Activated CD4-positive, alpha-beta T cell treated with anti-CD3 and anti-CD28 coated beads for 1 hour (primary cell): ENCODE results near the gene NGF.

Experiments used
- DNase-seq: peaks from one replicate; pipeline ENCODE4 v3.0.0-alpha.2; 2020

Gene NGF

DNA sequence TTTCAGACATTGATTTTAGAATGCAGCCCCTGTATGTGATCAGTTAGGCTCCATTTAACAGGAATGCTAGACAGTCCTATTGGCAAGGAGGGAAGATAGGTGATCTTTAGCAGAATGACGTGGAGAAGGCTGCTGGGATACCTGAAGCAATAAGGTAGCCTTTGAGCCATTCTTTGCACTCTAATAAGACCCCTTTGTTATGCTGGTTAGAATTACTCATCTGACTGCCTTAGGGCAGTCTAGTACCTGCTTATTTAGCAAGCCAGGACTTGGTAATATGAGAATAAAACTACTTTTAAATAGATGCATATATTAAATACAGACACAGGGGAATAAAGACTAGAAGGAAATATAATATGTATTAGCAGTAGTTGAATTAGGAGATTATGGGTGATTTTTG, 29.1 kb downstream of the NGF start:
- no peak for DNase-seq

DNA sequence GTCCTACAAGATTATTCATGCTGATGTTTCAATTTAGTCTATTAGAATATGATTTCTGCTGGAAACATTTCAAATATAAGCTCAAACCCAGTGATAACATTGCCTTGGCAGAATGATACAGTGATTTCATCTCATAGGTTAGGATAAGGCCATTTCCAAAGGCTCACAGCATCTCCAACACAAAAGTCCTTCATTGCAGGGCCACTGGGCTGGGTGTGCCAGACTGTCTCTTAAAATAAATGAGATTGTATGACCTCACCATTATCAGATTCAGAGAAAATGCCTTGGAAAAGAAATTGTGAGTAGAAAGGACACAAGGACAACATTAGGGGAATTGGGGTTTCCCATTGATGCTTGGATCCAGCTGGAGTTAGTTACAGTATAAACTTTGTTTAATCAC, 30.4 kb downstream of the NGF start:
- no peak for DNase-seq

GRCh38 chr1:115306146-115306545, 31.9 kb downstream of the NGF start:
- no peak for DNase-seq

DNA sequence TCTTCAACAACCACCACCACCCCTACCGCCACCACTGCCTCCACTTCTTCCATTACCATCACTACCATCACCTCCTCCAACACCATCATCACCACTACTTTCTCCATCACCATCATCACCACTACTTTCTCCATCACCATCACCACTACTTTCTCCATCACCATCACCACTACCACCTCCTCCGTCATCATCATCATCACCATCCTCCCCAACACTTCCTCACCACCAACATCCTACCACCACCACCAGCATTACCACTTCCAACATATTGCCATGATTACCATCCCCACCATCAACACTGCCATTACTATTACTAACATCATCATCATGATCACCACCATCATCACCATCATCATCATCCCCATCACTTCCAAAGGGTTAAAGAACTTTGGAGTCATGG, 34.7 kb downstream of the NGF start:
- DNase-seq, result no peak

DNA sequence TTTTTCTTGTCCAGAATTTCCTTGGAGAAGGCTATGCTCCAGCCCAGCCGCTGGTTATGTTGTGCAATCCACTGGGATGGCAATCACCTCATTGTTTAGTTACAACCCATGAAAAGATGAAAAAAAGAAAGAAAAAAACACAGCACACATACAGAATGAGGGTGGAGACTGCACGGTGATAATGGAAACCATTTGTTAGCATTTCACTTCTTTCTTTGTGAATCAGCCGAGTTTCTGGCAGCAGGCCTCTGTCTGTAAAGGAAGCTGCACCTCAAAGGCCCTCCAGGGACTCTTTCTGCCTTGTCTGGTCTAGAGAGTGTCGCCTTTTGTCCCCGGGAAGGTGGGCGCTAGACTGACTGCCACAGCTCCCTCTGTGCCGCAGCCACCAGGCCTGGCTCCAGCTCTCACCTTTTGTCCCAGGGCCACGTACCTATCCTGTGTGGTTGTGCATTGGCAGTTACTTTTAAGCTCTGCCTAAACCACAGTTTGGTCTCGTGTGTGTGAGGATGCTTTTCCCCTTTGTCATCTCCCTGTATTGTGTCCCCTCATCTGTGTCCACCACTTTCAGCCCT, 35.6 kb downstream of the NGF start:
- DNase-seq, result no peak

DNA sequence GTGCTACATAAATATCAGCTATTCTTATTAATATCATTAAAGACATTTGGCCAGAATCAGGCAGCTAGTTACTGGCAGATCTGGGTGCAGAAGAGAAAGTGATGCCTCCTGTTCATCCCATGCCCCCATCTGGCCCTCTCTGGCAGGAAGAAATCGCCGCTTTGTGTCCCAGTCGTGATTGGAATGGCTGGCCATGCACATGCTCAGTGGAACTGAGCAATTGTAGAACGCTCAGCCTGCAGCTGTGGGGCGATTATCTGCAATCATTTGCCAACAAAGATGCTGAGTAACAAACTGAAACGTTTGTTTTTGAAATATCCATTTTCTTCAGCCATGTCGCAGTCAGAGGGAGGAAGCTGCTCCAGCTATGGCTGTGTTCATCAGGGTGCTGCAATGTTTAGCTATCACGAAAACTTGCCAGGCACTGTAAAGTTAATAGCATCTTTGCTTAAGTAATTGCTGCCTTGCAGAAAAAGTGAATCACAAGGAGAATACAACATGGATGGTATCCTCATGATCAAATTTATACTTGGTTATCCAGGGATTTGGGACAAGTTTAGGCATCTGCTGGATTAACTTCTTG, 36.5 kb downstream of the NGF start:
- no peak for DNase-seq

GRCh38 chr1:115300087-115300876, 37.8 kb downstream of the NGF start:
- DNase-seq, result no peak

DNA sequence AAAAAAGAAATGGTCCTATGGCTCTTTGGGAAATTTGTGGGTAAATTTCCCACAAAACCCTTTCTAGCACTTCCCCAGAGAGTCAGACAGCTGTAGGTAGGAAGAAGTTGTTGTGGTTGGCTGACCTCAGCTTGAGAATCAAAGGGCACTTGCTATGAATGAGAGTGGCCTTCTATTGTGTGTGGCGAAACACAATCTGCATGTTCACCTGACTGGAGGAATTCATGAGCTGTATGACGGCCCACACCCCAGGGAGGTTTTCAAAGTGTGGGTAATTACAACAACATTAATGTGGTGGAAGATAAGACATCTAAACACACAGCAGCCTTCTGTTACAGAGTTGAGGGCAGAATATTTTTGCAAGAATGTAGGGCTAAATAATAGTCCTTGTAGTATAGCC, 38.8 kb downstream of the NGF start:
- no peak for DNase-seq

DNA sequence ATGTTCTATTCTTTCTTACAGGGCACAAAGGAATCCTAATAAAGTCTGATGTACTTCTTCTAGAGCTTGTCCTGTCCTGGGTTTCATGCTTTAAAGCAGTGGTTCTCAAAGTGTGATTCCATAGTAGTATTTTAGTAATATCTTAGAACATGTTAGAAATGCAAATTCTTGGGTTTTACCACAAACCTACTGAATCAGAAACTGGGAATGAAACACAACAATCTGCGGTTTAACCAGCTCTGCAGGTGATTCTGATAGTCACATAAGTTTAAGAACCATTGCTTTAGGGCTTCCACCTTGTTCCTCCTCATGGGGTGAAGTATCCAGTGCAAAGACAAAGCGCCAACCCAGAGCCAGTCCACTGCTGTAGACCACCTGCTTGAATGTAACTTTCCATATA, 41.1 kb downstream of the NGF start:
- DNase-seq, result no peak

GRCh38 chr1:115295904-115296696, 41.9 kb downstream of the NGF start:
- DNase-seq, result no peak

GRCh38 chr1:115293899-115294298, 44.1 kb downstream of the NGF start:
- no peak for DNase-seq

DNA sequence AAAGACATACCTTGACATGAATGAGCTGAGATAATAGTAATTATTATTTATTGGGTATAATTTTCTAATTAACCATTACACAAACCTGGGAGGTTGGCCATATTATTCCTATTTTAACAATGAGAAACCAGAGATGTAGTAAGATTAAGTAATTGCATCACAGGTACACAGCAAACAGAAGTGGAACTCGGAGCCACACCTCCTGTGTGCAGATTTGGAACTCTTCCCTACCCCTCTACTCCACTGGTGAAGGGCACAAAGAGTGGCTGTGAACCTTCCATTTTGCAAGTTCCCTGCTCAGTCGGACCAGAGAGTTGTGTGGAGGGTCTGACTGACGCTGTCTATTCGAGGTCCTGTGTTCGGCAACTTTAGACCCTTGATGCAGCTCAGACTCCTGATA, 45.0 kb downstream of the NGF start:
- DNase-seq, result no peak

GRCh38 chr1:115291741-115292140, 46.3 kb downstream of the NGF start:
- DNase-seq, result no peak

GRCh38 chr1:115289940-115290339, 48.1 kb downstream of the NGF start:
- DNase-seq, result no peak

- no peak for DNase-seq
Measured at GRCh38 chr1:115288591-115289198, 49.4 kb downstream of the NGF start.

- DNase-seq, result no peak
Measured at GRCh38 chr1:115286431-115287205, 51.4 kb downstream of the NGF start.

DNA sequence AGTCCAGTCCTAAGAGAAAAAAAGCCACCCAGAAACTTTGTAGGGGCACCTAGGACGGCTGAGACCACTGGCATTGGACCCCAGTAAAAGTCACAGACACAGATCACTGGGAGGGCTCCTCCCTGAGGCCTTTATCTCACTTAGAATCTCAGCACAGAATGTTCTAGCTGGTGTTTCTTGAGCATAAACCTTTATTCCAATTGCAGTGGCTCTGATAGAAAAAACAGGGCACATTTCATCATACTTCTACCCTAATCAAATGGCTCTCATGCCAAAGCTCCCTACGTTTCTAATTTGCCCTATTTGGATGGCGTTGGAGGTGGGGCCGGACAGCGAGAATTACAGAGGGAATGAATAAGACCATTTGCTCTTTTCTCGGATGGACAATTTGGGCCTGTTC, 53.8 kb downstream of the NGF start:
- no peak for DNase-seq

DNA sequence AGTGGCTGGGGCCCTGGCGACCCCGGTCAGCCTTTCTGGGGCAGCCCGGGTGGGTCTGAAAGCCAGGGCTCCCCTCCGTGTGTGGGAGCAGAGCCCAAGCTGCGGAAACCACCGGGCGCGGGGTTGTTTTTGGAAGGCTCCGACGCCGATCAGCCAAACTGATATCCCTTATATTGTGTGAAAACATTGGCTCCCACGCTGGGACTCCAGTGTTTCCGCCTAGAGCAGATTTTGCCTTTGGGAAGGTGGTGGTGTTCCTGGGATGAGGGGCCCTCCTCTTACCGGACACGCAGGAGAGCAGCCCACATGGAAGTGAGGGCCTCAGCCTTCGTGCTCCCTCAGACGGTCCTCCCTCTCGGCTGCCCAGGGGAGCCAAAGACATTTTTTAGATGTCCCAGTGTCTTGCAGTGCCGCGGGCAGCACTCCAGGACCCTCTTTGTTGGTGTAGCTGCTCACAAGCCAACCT, 54.3 kb downstream of the NGF start:
- DNase-seq, result no peak

GRCh38 chr1:115283249-115283648, 54.8 kb downstream of the NGF start:
- DNase-seq, result no peak

DNA sequence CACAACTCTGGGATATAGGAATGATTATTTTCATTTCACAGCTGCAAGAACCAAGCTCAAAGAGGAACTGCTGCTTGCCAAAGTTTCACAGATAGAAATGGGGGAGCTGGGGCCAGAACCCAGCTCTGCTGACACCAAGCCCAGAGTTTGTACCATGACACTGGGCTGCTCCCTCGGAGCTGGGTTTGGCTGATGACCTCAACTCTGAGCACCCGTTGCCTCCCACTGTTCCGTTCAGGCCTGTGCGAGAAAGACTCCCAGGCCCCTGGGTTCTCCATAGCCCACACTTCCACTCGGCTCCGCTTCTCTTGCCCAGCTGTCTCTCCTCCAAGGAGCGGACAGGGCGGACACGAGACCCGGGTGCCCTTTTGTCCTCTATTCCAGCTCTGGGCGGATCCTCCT, 55.2 kb downstream of the NGF start:
- DNase-seq, result no peak

DNA sequence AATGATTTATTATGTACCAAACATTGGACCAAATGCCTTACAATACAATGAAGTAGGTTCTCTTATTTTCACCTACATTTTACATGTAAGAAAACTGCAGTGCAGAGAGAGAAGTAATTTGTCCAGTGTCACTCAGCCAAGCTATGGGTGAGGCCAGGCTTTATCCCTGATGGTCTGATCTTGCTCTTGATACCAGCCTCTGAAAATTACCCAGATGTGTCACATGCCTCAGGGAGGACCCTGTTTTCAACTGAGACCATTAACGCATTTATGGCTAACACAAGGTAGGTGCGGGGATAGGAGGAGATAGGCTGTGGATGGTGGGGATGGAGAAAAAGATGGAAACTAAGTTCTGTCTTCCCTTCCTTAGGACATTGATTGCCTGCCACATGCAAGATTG, 56.9 kb downstream of the NGF start:
- no peak for DNase-seq

- no peak for DNase-seq
Measured at GRCh38 chr1:115280064-115280463, 58.0 kb downstream of the NGF start.
